ENCODE measurements around the gene ENTPD2. TPM values are rescaled to one million over a fixed set of nuclear protein-coding genes. Genes with fewer than 3 reads are reported as not detected.

Gene ENTPD2
- total RNA-seq, 1 donor from 2014 or later = 5.2 TPM

- H3K27ac Mint-ChIP-seq = no peak overlapping the region
- H3K9me3 Mint-ChIP-seq = no peaks in the 10 kb centered on the region
- no peaks in the 10 kb centered on the region for H3K27me3 Mint-ChIP-seq (ENCODE audit: low read depth)
- H3K4me3 Mint-ChIP-seq = no peak overlapping the region
- peaks cover 3% of the 10 kb centered on the region for H3K4me1 Mint-ChIP-seq
- DNase-seq (ENCODE audit: low spot score in 2 of 2, unreplicated experiment in 2 of 2) = no peak
- peaks cover 1% of the 10 kb centered on the region for H3K36me3 Mint-ChIP-seq
- TF ChIP-seq CTCF (IDR thresholded peaks at IDR 0.05; ENCODE audit: unreplicated experiment) = no peak
Measured at GRCh38 chr9:137023157-137023556, 30.7 kb downstream of the ENTPD2 start.

DNA sequence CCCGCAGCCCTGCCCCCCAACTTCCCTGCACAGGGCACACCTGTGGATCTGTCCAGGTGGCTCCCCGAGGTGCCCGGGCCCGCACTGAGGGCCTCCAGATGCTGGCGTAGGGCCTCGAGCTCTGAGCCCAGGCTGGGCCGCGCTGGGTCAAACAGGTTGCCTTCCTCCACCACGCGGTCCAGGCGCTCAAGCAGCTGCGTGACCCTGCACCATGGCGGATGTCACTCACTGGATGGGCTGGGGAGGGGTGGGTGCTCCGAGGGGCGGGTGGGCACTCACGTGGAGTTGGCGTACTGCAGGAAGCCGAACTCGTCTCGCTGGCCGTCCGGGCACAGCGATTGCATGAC is 31.2 kb downstream of the ENTPD2 start:
- Mint-ChIP-seq H3K4me1 (peaks cover 3% of the 10 kb centered on the region), H3K27me3 (ENCODE audit: low read depth) (no peaks in the 10 kb centered on the region), H3K9me3 (no peaks in the 10 kb centered on the region), H3K4me3 (no peak overlapping the region), H3K36me3 (peaks cover 1% of the 10 kb centered on the region), H3K27ac (no peak overlapping the region)
- DNase-seq (ENCODE audit: low spot score in 2 of 2, unreplicated experiment in 2 of 2) = no peak
- no peak for TF ChIP-seq CTCF (IDR thresholded peaks at IDR 0.05; ENCODE audit: unreplicated experiment)

- H3K27ac Mint-ChIP-seq = no peak overlapping the region
- no peak overlapping the region for H3K4me3 Mint-ChIP-seq
- H3K9me3 Mint-ChIP-seq = no peaks in the 10 kb centered on the region
- no peak for TF ChIP-seq CTCF (IDR thresholded peaks at IDR 0.05; ENCODE audit: unreplicated experiment)
- peaks cover 1% of the 10 kb centered on the region for H3K36me3 Mint-ChIP-seq
- no peak for DNase-seq (ENCODE audit: low spot score in 2 of 2, unreplicated experiment in 2 of 2)
- peaks cover under 1% of the 10 kb centered on the region for H3K4me1 Mint-ChIP-seq
- no peaks in the 10 kb centered on the region for H3K27me3 Mint-ChIP-seq (ENCODE audit: low read depth)
Measured at GRCh38 chr9:137021979-137022661, 31.7 kb downstream of the ENTPD2 start.

GRCh38 chr9:137021568-137021978 is 32.3 kb downstream of the ENTPD2 start:
- H3K4me3 Mint-ChIP-seq = no peak overlapping the region
- TF ChIP-seq CTCF (IDR thresholded peaks at IDR 0.05; ENCODE audit: unreplicated experiment) = no peak
- no peaks in the 10 kb centered on the region for H3K9me3 Mint-ChIP-seq
- no peaks in the 10 kb centered on the region for H3K27me3 Mint-ChIP-seq (ENCODE audit: low read depth)
- peaks cover 5% of the 10 kb centered on the region for H3K36me3 Mint-ChIP-seq
- no peaks in the 10 kb centered on the region for H3K4me1 Mint-ChIP-seq
- no peak overlapping the region for H3K27ac Mint-ChIP-seq
- DNase-seq (ENCODE audit: low spot score in 2 of 2, unreplicated experiment in 2 of 2) = no peak

DNA sequence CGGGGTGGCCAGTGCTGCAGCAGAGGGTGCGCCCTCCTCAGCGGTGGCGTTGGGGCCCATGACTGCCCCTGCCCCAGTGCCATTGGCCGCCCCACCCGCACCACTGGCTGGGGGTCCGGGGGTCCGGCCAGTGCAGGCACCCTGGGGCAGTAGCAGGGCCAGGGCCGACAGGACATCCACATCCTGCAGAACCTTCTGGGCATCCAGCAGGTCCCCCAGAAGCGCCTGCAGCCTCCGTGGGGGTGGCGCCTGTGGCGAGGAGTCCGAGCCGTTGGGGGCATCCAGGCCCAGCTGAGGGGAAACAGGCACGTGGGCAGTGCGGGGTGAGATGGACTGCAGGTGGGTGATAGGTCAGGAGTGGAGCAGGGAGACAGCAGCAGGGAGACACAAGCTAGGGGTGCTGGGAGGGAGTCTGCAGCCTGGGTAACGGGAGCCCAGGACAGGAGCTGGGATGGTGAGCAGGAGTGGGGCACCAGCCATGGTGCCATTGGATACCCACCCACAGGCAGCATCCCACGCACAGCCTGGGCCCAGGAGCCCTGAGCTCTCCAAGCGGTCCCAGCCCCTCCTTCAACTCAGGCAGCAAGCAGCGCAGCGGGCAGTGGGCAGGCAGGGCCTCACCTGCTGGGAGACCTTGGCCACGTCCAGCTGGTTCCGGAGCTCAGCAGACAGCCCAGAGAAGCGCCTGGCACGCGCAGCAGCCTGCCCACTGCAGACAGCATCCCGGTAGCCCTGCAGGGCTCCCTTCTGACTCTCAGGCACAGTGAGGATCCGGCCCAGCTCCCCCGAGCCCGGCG is 32.9 kb downstream of the ENTPD2 start:
- no peaks in the 10 kb centered on the region for H3K9me3 Mint-ChIP-seq
- peaks cover 6% of the 10 kb centered on the region for H3K36me3 Mint-ChIP-seq
- DNase-seq (ENCODE audit: low spot score in 2 of 2, unreplicated experiment in 2 of 2) = no peak
- H3K27ac Mint-ChIP-seq = no peak overlapping the region
- H3K27me3 Mint-ChIP-seq (ENCODE audit: low read depth) = no peaks in the 10 kb centered on the region
- H3K4me3 Mint-ChIP-seq = no peak overlapping the region
- no peak for TF ChIP-seq CTCF (IDR thresholded peaks at IDR 0.05; ENCODE audit: unreplicated experiment)
- no peaks in the 10 kb centered on the region for H3K4me1 Mint-ChIP-seq
